GM18520 (cell line): ENCODE results near the gene ZNRF1.
A peak's percentile ranks its signal among the peaks of the same experiment; 100 is the strongest.
"Not testable (repeated sequence)": the region's sequence is repeated elsewhere in the genome, so short reads cannot be mapped to it uniquely, and the experiment has no call there.

Experiments
- ATAC-seq: cut with Tn5 transposase; IDR thresholded peaks from one replicate; pipeline ENCODE4 v1.9.1; 2021; ENCODE audit not compliant: unreplicated experiment

Gene ZNRF1

DNA sequence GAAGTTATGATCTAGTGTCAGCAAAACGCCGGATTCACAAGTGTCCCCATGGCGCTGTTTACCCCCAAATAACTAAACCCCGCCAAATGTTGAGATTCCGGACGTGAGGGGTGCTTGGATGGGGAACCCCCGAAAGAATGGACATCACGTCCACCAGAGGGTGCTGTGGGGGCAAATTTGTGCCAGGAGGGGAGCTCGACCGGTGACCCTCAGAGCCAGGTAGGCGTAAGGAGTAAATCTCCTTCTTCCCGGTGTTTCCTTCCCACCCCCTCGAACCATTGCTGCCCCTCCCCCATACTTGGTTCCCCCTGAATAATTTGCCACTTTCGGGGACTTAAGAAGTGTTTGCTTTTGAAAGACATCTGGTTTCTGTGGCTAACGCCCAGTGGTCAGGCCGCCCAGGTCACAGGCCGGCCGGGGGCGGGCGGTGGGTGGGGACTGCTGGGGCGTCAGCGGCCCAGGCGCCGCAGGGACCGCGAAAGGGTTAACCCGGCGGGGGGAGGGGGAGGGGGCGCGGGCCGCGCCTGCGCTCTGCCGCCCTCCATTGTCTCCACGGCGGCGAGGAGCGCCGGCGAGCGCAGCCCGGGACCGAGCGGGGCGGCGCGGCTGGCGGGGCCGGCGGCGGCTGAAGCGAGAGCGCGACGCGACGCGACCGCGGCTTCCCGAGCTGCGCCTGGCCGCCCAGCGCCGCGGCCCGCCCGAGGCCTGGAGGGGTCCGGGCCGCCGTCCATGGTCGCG, at the start of gene ZNRF1:
Gene ZNRF1 (plus strand): TSS at position 544 of the 738 bp plus-strand sequence. CDS start 648 bp downstream, outside the sequence.
- peak; percentile 63 for ATAC-seq

GRCh38 chr16:74949309-74949708, 49.5 kb upstream of the ZNRF1 start:
- no peak for ATAC-seq

- ATAC-seq, result no peak
Measured at GRCh38 chr16:74950511-74950910, 48.3 kb upstream of the ZNRF1 start.

- ATAC-seq, result no peak
Measured at GRCh38 chr16:74951206-74951605, 47.6 kb upstream of the ZNRF1 start.

- ATAC-seq, result no peak
Measured at GRCh38 chr16:74951681-74952080, 47.1 kb upstream of the ZNRF1 start.

- no peak for ATAC-seq
Measured at GRCh38 chr16:74954763-74955162, 44.1 kb upstream of the ZNRF1 start.

GRCh38 chr16:74973304-74973703, 25.5 kb upstream of the ZNRF1 start:
- no peak for ATAC-seq

GRCh38 chr16:74975591-74975990, 23.2 kb upstream of the ZNRF1 start:
- no peak for ATAC-seq

- no peak for ATAC-seq
Measured at GRCh38 chr16:74982256-74982655, 16.6 kb upstream of the ZNRF1 start.

DNA sequence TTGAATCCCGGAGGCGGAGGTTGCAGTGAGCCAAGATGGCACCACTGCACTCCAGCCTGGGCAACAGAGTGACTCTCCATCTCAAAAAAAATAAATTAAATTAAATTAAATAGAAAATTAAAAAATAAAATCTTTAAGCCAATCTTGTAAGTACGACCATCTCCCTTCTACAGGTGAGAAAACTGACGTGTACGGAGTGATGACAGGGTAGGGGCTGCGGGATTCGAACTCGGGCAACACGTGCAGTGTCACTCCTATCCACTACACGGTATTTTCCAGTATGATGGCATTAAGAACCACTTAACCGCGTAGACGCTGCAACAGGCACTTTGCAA, 14.7 kb upstream of the ZNRF1 start:
- ATAC-seq, result no peak

DNA sequence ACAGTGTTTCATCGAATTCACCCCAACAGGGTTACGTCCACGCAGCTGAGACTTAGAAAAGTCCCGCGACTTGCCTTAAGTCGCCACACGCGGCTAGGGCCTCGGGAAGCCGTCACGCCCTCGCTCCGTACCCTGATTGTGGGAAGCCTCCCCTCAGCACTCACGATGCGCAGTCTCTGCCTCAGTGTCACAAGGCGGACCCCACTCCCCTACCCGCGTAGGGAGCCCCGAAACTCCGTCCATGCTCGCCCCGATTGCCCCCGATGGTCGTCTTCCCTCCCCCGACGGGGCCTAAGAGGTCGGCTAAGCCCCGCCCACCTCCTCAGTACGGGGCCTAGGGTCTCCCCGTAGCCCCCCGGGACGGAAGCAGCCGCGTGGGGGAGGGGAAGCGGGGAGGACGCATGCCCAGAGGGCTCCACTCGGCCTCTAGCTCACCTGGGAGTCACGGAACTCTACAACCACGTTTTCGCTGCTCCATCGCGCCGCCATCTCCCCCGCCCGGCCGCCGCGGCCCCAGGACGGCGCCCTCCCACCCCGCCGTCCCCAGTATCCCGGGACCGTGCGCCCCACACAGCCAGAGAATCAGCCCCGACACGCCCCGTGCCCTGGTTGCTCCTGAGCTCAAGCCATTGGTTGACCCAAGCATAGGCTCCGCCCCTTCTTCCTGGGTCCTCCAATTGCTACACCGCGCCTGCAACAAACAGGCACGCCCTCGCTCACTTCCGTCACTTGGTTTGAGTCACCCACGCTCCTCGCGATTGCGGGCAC, 14.1 kb upstream of the ZNRF1 start, which contains the start of gene WDR59:
Gene WDR59 (minus strand): TSS at position 595 of the 768 bp plus-strand sequence. CDS start 106 bp downstream, at position 489.
- peak; percentile 100 for ATAC-seq

GRCh38 chr16:74987027-74987681, 11.7 kb upstream of the ZNRF1 start:
- ATAC-seq, result no peak

DNA sequence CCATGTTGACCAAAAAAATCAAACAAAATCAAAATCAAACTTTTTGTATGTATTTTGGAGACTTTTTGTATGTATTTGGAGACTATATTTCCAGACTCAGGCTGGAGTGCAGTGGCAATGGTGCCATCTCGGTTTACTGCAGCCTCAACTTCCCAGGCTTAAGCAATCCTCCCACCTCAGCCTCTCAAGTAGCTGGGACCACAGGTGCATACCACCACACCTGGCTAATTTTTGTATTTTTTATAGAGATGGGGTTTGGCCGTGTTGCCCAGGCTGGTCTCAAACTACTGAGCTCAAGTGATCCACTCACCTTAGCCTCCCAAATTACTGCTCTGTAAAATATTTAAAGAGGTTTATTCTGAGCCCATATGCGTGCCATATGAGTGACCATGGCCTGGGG, 9.0 kb upstream of the ZNRF1 start:
- not testable (repeated sequence) for ATAC-seq

GRCh38 chr16:74990832-74991231, 8.0 kb upstream of the ZNRF1 start:
- ATAC-seq, result no peak

GRCh38 chr16:74991268-74991592, 7.6 kb upstream of the ZNRF1 start:
- ATAC-seq, result no peak

GRCh38 chr16:74991593-74992403, 7.0 kb upstream of the ZNRF1 start:
- no peak for ATAC-seq

- no peak for ATAC-seq
Measured at GRCh38 chr16:74995986-74996385, 2.8 kb upstream of the ZNRF1 start.

DNA sequence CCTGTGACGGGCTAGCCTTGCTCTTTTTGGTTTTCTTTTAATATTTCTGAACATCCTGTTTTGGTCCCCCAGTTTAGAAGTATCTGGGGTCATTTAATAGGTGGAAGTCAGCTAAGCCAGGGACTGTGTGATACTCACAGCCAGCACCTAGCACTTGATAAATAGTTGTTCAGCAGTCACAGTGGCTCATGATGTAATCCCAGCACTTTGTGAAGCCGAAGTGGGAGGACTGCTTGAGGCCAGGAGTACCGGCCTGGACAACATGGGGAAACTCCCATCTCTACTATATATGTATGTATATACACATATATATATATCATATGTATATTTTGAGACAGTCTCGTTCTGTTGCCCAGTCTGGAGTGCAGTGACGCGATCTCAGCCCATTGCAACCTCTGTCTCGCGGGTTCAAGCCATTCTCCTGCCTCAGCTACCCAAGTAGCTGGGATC, 1.8 kb upstream of the ZNRF1 start:
- no peak for ATAC-seq

DNA sequence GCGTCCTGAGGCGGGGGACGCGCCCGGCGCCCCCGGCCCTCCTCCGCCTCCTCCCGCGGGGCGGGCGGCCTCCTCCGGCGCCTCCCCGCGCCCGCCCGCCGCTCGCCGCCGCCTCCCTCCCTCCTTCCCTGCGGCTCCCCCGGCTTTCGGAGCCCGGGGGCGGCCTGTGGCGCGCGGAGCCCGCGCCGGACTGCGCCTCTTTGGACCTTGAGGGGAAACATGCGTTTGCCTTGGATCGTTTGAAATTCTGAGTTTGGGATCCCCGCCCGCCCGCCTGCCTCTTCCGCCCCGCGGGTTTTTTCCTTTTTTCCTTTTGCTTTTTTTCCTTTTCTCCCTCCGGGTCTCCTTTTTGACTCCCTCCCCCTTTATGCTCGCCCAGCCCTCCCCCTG, 390 bp downstream of the ZNRF1 start:
- peak; percentile 15 for ATAC-seq

GRCh38 chr16:74999609-75000480, 1.0 kb downstream of the ZNRF1 start:
- ATAC-seq, result no peak
